Psoas muscle (tissue), 8 donors: ENCODE data around the gene PIGK. TPM values are rescaled to one million over a fixed set of nuclear protein-coding genes. Genes with fewer than 3 reads are reported as not detected.

Experiments
- ATAC-seq, 4 donors: fragments of 200-7000 bp; cut with Tn5 transposase; one replicate each; pipeline ENCODE4 v1.9.1; 2020; ENCODE audit warnings: moderate library complexity in 3 of 4, mild to moderate bottlenecking in 2 of 4
- DNase-seq, 2 donors: peaks; one replicate each; pipeline ENCODE4 v3.0.0-alpha.2; 2020
- H3K27ac ChIP-seq: fragments of 200-600 bp; one replicate; pipeline ENCODE4 v1.8.0; 2022
- H3K27me3 ChIP-seq, 3 donors: fragments of 200-600 bp in 1 of 3; one replicate each; pipeline versions ENCODE4 v1.6.1 to v1.8.0; 2013 to 2022; ENCODE audit warnings: low read length in 2 of 3, mild to moderate bottlenecking in 2 of 3, moderate library complexity in 1 of 3; ENCODE audit not compliant: insufficient read depth in 3 of 3
- H3K36me3 ChIP-seq, 2 donors: fragments of 200-600 bp in 1 of 2; one replicate each; pipeline versions ENCODE4 v1.6.1 to v1.8.0; 2013 to 2022; ENCODE audit warnings: low read depth in 1 of 2, mild to moderate bottlenecking in 1 of 2, moderate library complexity in 1 of 2; ENCODE audit not compliant: insufficient read depth in 1 of 2
- H3K4me1 ChIP-seq: fragments of 200-600 bp; one replicate; pipeline ENCODE4 v1.8.0; 2022
- H3K4me3 ChIP-seq: fragments of 200-600 bp; one replicate; pipeline ENCODE4 v1.8.0; 2022; ENCODE audit warnings: mild to moderate bottlenecking
- H3K9me3 ChIP-seq: fragments of 200-600 bp; one replicate; pipeline ENCODE4 v1.8.0; 2022
- CTCF ChIP-seq: fragments of 200-600 bp; IDR thresholded peaks from one replicate; pipeline ENCODE4 v1.8.0; 2022; ENCODE audit warnings: antibody characterized with exemption
- WGBS, 3 donors: extraction: QIAGEN DNeasy Blood & Tissue Kit; methylation state at CpG; one replicate each; pipeline versions ENCODE4 v1.1.6 to v1.1.7; 2013; 5-methylcytosine and 5-hydroxymethylcytosine counted together
- intact Hi-C, 2 donors: fragments of 100-400 bp; cut with DNase I; formaldehyde crosslinking; loops; one replicate each; pipeline versions ENCODE4 v1.11.0 to v1.14.2; 2022
- polyA plus RNA-seq, 3 donors: library from polyadenylated mRNA; stranded (reverse); fragments of 200-250 nt; gene quantifications; one replicate each; pipeline ENCODE4 v1.2.3, GENCODE V29; 2013
- total RNA-seq, 4 donors: library from RNA; stranded (reverse); fragmentation: NEBNext Ultra II Directional in 2 of 4; extraction: Animal tissue kit (Norgen Biotek cat#: 25700) in 2 of 4; gene quantifications; one replicate each; pipeline versions ENCODE4 v1.2.1 to v1.2.4, GENCODE V29; 2021 to 2023
- donor health status: healthy with polysubstance abuse.
- donor health status: DM: no; HTN: no; CAD: no; lungs with moderate emphysema.
- donor health status: Bipolar disorder and iron deficiency.
- donor health status: healthy.
- donor health status: DM: yes; HTN: yes; CAD: no.
- donor health status: DM: no; HTN: no; CAD: no.
- donor health status: DM: no; HTN: no; CAD: no.
- donor health status: DM: yes; HTN: yes; CAD: no.

Gene PIGK
- total and polyA plus RNA-seq, 7 donors, result 4.8 to 13.2 (median 11.8) TPM

- no peak overlapping the region for H3K4me3 ChIP-seq
- 95 to 96% (median 95%) methylated on average over 10 of the region's 10 CpGs for WGBS, 3 donors
- no peaks in the 10 kb centered on the region for H3K9me3 ChIP-seq
- H3K27me3 ChIP-seq, result no peaks in the 10 kb centered on the region
- TF ChIP-seq CTCF, result no peak
- intact Hi-C loops, result no loop called here
- no peak overlapping the region for H3K27ac ChIP-seq
- DNase-seq, result no peak
- H3K36me3 ChIP-seq, result no peaks in the 10 kb centered on the region
- no peaks in the 10 kb centered on the region for H3K4me1 ChIP-seq
- ATAC-seq, result no peak
Observed at GRCh38 chr1:77104672-77105071, 114.6 kb downstream of the PIGK start.

- no peak overlapping the region for H3K4me3 ChIP-seq
- DNase-seq, result no peak
- no peaks in the 10 kb centered on the region for H3K4me1 ChIP-seq
- no peaks in the 10 kb centered on the region for H3K36me3 ChIP-seq
- TF ChIP-seq CTCF, result no peak
- no peak for ATAC-seq
- no peaks in the 10 kb centered on the region for H3K27me3 ChIP-seq
- WGBS, 3 donors, result 79 to 82% (median 82%) methylated on average over 4 of the region's 4 CpGs
- H3K9me3 ChIP-seq, result no peaks in the 10 kb centered on the region
- no peak overlapping the region for H3K27ac ChIP-seq
- intact Hi-C loops, result no loop called here
Observed at GRCh38 chr1:77103486-77103885, 115.7 kb downstream of the PIGK start.

GRCh38 chr1:77100875-77101274 lies 118.4 kb downstream of the PIGK start:
- no peak for ATAC-seq

GRCh38 chr1:77096496-77097255 lies 122.6 kb downstream of the PIGK start:
- Histone ChIP-seq H3K4me1 (no peaks in the 10 kb centered on the region), H3K4me3 (no peak overlapping the region), H3K9me3 (no peaks in the 10 kb centered on the region), H3K27me3 (no peaks in the 10 kb centered on the region), H3K36me3 (no peaks in the 10 kb centered on the region), H3K27ac (no peak overlapping the region)
- TF ChIP-seq CTCF, result no peak
- DNase-seq (no peak), ATAC-seq (no peak)
- WGBS, 3 donors, result 95 to 97% (median 97%) methylated on average over 9 of the region's 9 CpGs
- intact Hi-C loops, result no loop called here

More at GRCh38 chr1:77100875-77101274, 118.4 kb downstream of the PIGK start:
- intact Hi-C loops, result no loop called here
- H3K27ac ChIP-seq, result no peak overlapping the region
- H3K36me3 ChIP-seq, result no peaks in the 10 kb centered on the region
- 94 to 100% (median 97%) methylated on average over 1 of the region's 1 CpG for WGBS, 3 donors
- no peaks in the 10 kb centered on the region for H3K9me3 ChIP-seq
- H3K27me3 ChIP-seq, result no peaks in the 10 kb centered on the region
- no peak for TF ChIP-seq CTCF
- no peak for DNase-seq
- no peaks in the 10 kb centered on the region for H3K4me1 ChIP-seq
- H3K4me3 ChIP-seq, result no peak overlapping the region

- WGBS, 3 donors, result 21 to 32% (median 32%) methylated on average over 1 of the region's 1 CpG
- no peaks in the 10 kb centered on the region for H3K36me3 ChIP-seq
- H3K27ac ChIP-seq, result no peak overlapping the region
- intact Hi-C loops, result no loop called here
- no peaks in the 10 kb centered on the region for H3K27me3 ChIP-seq
- TF ChIP-seq CTCF, result no peak
- no peaks in the 10 kb centered on the region for H3K9me3 ChIP-seq
- H3K4me3 ChIP-seq, result no peak overlapping the region
- H3K4me1 ChIP-seq, result no peaks in the 10 kb centered on the region
- no peak for ATAC-seq
- DNase-seq, result no peak
Observed at GRCh38 chr1:77095236-77095635, 124.0 kb downstream of the PIGK start.
